ENCODE data around the gene LRP8. TPM values are rescaled to one million over a fixed set of nuclear protein-coding genes. Genes with fewer than 3 reads are reported as not detected.

LRP8 gene
- total RNA-seq (4.5 TPM), polyA plus RNA-seq (1.7 TPM)
- long read RNA-seq, donor 1 = 0 reads
- long read RNA-seq, donor 2 = 0 reads
- long read RNA-seq, donor 3 = 0 reads
- long read RNA-seq, donor 4, full-length matches to known transcripts = 1 of 1 reads
- long read RNA-seq, donor 4, partial matches to known transcripts = 0 of 1 reads
- long read RNA-seq, donor 4, other reads (novel, unspliced or antisense) = 0 of 1 reads
- long read RNA-seq, donor 5 = 0 reads
- long read RNA-seq, donor 6 = 0 reads
- long read RNA-seq, donor 7, partial matches to known transcripts = 0 of 1 reads
- long read RNA-seq, donor 7, other reads (novel, unspliced or antisense) = 0 of 1 reads
- long read RNA-seq, donor 8 = 0 reads
- long read RNA-seq, donor 9, partial matches to known transcripts = 0 of 2 reads
- long read RNA-seq, donor 9, other reads (novel, unspliced or antisense) = 0 of 2 reads
- long read RNA-seq, donor 10 = 0 reads

DNA sequence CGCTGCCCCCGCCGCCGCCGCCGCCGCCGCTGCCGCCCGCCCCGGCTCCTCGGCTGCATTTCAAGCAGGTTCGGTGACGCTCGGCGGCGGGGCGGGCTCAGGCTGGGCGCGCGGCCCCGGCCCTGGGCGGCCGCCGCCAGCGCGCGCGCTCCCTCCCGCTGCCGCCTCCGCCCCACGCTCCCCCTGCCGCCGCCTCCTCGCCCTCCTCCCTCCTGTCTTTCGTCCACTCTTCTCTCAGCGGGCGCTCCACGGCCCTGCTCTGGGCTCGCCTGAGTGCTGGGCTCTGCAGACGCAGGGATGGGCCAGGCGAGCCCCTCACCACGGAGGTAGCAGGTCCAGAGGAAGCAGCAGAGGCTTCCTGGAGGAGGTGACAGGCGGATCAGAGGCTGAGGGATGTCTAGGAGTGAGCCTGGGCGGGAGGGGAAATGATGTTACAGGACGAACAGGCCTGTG, at the start of gene LRP8:
Gene LRP8, minus strand, starts transcription at position 62 of the 453 bp plus-strand sequence. CDS start 158 bp downstream, outside the sequence.
- peak within 1 kb of the TSS; percentile 38 to 48 for H3K27ac ChIP-seq (ENCODE audit: low read depth in 1 of 2, low read length in 1 of 2)
- H3K4me3 ChIP-seq (ENCODE audit: low read length in 2 of 2) = peak within 1 kb of the TSS; percentile 65 to 69
- peaks cover 0 to 13% of the 10 kb centered on the region in 2 donors for H3K27me3 ChIP-seq (ENCODE audit: control insufficient read depth in 2 of 2, insufficient read depth in 1 of 2, low read length in 1 of 2)
- 2% methylated on average over 47 of the region's 47 CpGs for WGBS
- DNase-seq (ENCODE audit: low read depth in 6 of 9, low spot score in 9 of 9) = peak in 7 of 9 donors; percentile 19 to 79 (median 53)
- H3K9me3 ChIP-seq (ENCODE audit: control insufficient read depth in 2 of 2, insufficient read depth in 1 of 2, low read length in 1 of 2) = no peaks in the 10 kb centered on the region
- H3K36me3 ChIP-seq (ENCODE audit: control insufficient read depth in 2 of 2, insufficient read depth in 2 of 2, low read length in 1 of 2) = peaks cover 0 to 14% of the 10 kb centered on the region in 2 donors
- H3K4me1 ChIP-seq (ENCODE audit: control insufficient read depth in 2 of 2, insufficient read depth in 2 of 2, low read length in 2 of 2) = peaks cover 6 to 31% of the 10 kb centered on the region in 2 donors

DNA sequence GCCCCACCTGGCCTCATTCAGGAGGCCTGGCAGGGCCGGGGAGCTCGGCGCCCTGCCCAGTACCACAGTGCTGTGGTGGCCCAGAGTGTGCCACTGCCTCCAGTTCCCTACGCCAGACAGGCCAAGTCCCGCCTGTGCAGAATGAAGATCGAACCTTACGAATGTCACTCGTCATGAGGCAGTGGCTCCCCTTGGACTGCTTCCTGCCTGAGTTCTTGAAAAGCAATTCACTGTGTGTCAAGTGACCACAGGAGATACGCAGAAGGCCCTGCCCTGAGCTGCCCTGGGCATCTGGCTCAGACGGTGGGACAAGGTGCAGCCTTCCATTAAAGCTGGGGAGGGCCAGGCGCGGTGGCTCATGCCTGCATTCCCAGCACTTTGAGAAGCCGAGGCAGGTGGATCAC, 49.6 kb upstream of the LRP8 start:
- no peaks in the 10 kb centered on the region for H3K27me3 ChIP-seq (ENCODE audit: control insufficient read depth in 2 of 2, insufficient read depth in 1 of 2, low read length in 1 of 2)
- no peaks in the 10 kb centered on the region for H3K4me1 ChIP-seq (ENCODE audit: control insufficient read depth in 2 of 2, insufficient read depth in 2 of 2, low read length in 2 of 2)
- no peak overlapping the region for H3K27ac ChIP-seq (ENCODE audit: low read depth in 1 of 2, low read length in 1 of 2)
- no peaks in the 10 kb centered on the region for H3K9me3 ChIP-seq (ENCODE audit: control insufficient read depth in 2 of 2, insufficient read depth in 1 of 2, low read length in 1 of 2)
- H3K36me3 ChIP-seq (ENCODE audit: control insufficient read depth in 2 of 2, insufficient read depth in 2 of 2, low read length in 1 of 2) = no peaks in the 10 kb centered on the region
- DNase-seq (ENCODE audit: low read depth in 6 of 9, low spot score in 9 of 9) = no peak
- no peak overlapping the region for H3K4me3 ChIP-seq (ENCODE audit: low read length in 2 of 2)
- 97% methylated on average over 13 of the region's 13 CpGs for WGBS

DNA sequence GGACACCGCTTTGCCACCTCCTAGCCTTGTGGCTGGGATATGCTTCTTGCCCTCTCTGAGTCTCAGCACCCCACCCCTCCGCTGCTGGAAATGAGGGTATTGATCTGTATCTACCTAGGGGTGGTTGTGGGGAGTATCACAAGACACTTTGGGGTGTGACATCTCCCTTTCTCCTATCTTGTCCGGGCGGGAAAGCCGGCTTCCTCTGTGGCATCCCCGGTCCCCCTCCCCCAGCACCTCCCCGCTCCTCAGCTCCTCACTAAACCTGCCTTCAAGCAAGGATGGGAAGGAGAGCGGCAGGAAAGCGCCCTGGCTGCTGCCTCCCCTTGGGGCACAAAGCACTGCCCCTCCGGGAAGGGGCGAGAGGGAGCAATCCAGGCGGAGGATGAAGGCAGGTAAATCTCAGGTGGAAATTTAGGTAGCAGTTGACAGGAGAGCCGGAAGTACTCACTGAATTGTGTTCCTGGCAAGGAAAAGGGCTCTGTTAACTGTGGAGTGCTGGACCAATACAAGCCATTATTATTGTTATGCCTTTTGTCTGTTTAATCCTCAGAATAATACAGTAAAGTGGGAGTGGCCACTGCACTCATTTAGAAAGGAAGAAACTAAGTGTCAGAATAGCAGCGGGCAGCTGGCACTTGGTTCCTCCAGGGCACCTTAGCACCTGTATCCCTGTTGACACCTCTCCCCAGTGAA, 49.0 kb upstream of the LRP8 start:
- Histone ChIP-seq H3K4me3 (ENCODE audit: low read length in 2 of 2) (no peak overlapping the region), H3K27ac (ENCODE audit: low read depth in 1 of 2, low read length in 1 of 2) (no peak overlapping the region), H3K4me1 (ENCODE audit: control insufficient read depth in 2 of 2, insufficient read depth in 2 of 2, low read length in 2 of 2) (no peaks in the 10 kb centered on the region), H3K9me3 (ENCODE audit: control insufficient read depth in 2 of 2, insufficient read depth in 1 of 2, low read length in 1 of 2) (no peaks in the 10 kb centered on the region), H3K36me3 (ENCODE audit: control insufficient read depth in 2 of 2, insufficient read depth in 2 of 2, low read length in 1 of 2) (no peaks in the 10 kb centered on the region), H3K27me3 (ENCODE audit: control insufficient read depth in 2 of 2, insufficient read depth in 1 of 2, low read length in 1 of 2) (no peaks in the 10 kb centered on the region)
- 95% methylated on average over 14 of the region's 14 CpGs for WGBS
- DNase-seq (ENCODE audit: low read depth in 6 of 9, low spot score in 9 of 9) = no peak

DNA sequence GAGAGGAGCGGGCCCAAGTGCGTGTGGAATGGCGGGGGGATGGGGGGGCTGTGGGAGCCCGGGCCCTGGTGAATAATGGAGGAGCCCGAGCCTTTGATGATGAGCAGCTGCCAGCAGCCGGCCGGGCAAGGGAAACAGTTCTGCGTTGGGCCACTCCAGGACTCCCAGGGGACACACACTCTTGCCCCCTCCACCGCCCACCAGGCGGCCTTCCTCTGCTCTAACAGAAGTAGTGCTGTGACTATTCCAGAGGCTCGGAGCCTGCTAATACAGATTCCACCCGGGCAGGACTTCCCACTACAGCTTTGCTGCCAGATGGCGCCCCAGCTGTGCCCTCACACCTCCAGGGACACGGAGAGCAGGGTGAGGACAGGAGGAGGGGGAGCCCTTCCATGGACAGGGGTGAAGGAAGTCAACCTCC, 48.2 kb upstream of the LRP8 start:
- H3K4me3 ChIP-seq (ENCODE audit: low read length in 2 of 2) = no peak overlapping the region
- H3K36me3 ChIP-seq (ENCODE audit: control insufficient read depth in 2 of 2, insufficient read depth in 2 of 2, low read length in 1 of 2) = no peaks in the 10 kb centered on the region
- H3K27ac ChIP-seq (ENCODE audit: low read depth in 1 of 2, low read length in 1 of 2) = no peak overlapping the region
- no peaks in the 10 kb centered on the region for H3K4me1 ChIP-seq (ENCODE audit: control insufficient read depth in 2 of 2, insufficient read depth in 2 of 2, low read length in 2 of 2)
- WGBS = 91% methylated on average over 14 of the region's 14 CpGs
- no peaks in the 10 kb centered on the region for H3K9me3 ChIP-seq (ENCODE audit: control insufficient read depth in 2 of 2, insufficient read depth in 1 of 2, low read length in 1 of 2)
- H3K27me3 ChIP-seq (ENCODE audit: control insufficient read depth in 2 of 2, insufficient read depth in 1 of 2, low read length in 1 of 2) = no peaks in the 10 kb centered on the region
- no peak for DNase-seq (ENCODE audit: low read depth in 6 of 9, low spot score in 9 of 9)

DNA sequence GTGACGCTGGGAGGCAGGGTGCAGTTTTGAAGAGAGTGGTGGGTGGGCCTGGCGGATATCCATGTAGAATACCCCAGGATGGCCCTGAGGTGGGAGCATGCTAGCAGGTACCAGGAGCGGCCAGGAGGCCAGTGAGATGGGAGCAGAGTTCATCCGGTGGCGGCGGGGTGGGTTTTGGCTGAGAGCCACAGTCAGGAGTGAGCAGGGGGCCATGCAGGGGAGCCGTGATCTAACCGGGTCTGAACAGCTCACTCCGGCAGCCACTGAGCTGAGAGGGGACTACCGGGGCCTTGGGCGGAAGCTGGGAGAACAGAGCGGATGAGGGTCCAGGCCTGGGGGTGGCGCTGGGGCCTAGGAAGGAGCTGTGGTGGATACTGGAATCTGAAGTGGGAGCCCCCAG, 47.6 kb upstream of the LRP8 start:
- H3K4me3 ChIP-seq (ENCODE audit: low read length in 2 of 2) = no peak overlapping the region
- no peak overlapping the region for H3K27ac ChIP-seq (ENCODE audit: low read depth in 1 of 2, low read length in 1 of 2)
- H3K4me1 ChIP-seq (ENCODE audit: control insufficient read depth in 2 of 2, insufficient read depth in 2 of 2, low read length in 2 of 2) = no peaks in the 10 kb centered on the region
- no peak for DNase-seq (ENCODE audit: low read depth in 6 of 9, low spot score in 9 of 9)
- H3K9me3 ChIP-seq (ENCODE audit: control insufficient read depth in 2 of 2, insufficient read depth in 1 of 2, low read length in 1 of 2) = no peaks in the 10 kb centered on the region
- WGBS = 92% methylated on average over 13 of the region's 13 CpGs
- H3K36me3 ChIP-seq (ENCODE audit: control insufficient read depth in 2 of 2, insufficient read depth in 2 of 2, low read length in 1 of 2) = no peaks in the 10 kb centered on the region
- H3K27me3 ChIP-seq (ENCODE audit: control insufficient read depth in 2 of 2, insufficient read depth in 1 of 2, low read length in 1 of 2) = no peaks in the 10 kb centered on the region

DNA sequence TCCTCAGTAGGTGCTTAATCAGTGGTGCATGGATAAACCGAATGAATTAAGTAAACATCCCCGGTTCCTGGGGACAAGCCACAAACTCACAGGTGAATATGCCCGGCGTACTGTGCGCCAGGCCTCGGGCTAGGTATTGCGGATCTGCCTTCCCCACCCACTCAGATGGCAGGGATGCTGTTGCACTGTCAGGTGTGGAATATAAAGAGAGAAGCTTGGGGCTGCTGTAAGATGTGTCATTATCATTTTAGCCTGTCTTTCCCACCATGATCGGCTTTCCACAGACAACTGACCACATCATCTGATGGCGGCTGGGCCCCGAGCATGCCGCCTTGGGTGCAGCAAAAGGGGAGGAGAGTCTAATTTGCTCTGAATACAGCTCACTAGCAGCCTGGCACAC, 45.4 kb upstream of the LRP8 start:
- no peak overlapping the region for H3K4me3 ChIP-seq (ENCODE audit: low read length in 2 of 2)
- 98% methylated on average over 11 of the region's 11 CpGs for WGBS
- H3K27ac ChIP-seq (ENCODE audit: low read depth in 1 of 2, low read length in 1 of 2) = no peak overlapping the region
- no peaks in the 10 kb centered on the region for H3K27me3 ChIP-seq (ENCODE audit: control insufficient read depth in 2 of 2, insufficient read depth in 1 of 2, low read length in 1 of 2)
- no peak for DNase-seq (ENCODE audit: low read depth in 6 of 9, low spot score in 9 of 9)
- H3K9me3 ChIP-seq (ENCODE audit: control insufficient read depth in 2 of 2, insufficient read depth in 1 of 2, low read length in 1 of 2) = peaks cover 0 to 3% of the 10 kb centered on the region in 2 donors
- peaks cover 0 to 15% of the 10 kb centered on the region in 2 donors for H3K4me1 ChIP-seq (ENCODE audit: control insufficient read depth in 2 of 2, insufficient read depth in 2 of 2, low read length in 2 of 2)
- no peaks in the 10 kb centered on the region for H3K36me3 ChIP-seq (ENCODE audit: control insufficient read depth in 2 of 2, insufficient read depth in 2 of 2, low read length in 1 of 2)

DNA sequence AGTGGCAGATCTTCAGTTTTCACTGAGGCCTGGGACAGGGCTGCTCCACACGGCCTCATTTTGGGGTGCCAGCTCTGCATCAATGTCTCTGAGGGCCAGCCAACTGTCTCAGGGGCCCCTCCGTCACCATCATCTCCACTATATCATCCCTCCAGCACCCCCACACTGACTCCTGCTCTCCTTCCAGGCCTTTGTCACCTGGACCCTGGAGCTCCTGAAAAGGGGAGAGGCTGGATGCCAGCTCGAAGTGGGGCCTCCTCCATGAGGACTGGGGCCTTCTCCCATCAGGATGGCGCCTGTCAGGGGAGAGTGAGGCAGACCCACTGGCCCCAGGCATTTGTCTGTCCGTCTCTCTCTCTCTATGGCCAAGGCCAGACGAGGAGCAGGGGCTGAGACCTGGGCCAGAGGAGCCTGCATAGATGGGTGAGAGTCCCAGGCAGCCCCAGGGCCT, 44.7 kb upstream of the LRP8 start:
- H3K4me1 ChIP-seq (ENCODE audit: control insufficient read depth in 2 of 2, insufficient read depth in 2 of 2, low read length in 2 of 2) = peaks cover 4 to 22% of the 10 kb centered on the region in 2 donors
- no peak for DNase-seq (ENCODE audit: low read depth in 6 of 9, low spot score in 9 of 9)
- no peak overlapping the region for H3K4me3 ChIP-seq (ENCODE audit: low read length in 2 of 2)
- 95% methylated on average over 6 of the region's 6 CpGs for WGBS
- H3K36me3 ChIP-seq (ENCODE audit: control insufficient read depth in 2 of 2, insufficient read depth in 2 of 2, low read length in 1 of 2) = no peaks in the 10 kb centered on the region
- no peaks in the 10 kb centered on the region for H3K27me3 ChIP-seq (ENCODE audit: control insufficient read depth in 2 of 2, insufficient read depth in 1 of 2, low read length in 1 of 2)
- peaks cover 0 to 3% of the 10 kb centered on the region in 2 donors for H3K9me3 ChIP-seq (ENCODE audit: control insufficient read depth in 2 of 2, insufficient read depth in 1 of 2, low read length in 1 of 2)
- no peak overlapping the region for H3K27ac ChIP-seq (ENCODE audit: low read depth in 1 of 2, low read length in 1 of 2)

DNA sequence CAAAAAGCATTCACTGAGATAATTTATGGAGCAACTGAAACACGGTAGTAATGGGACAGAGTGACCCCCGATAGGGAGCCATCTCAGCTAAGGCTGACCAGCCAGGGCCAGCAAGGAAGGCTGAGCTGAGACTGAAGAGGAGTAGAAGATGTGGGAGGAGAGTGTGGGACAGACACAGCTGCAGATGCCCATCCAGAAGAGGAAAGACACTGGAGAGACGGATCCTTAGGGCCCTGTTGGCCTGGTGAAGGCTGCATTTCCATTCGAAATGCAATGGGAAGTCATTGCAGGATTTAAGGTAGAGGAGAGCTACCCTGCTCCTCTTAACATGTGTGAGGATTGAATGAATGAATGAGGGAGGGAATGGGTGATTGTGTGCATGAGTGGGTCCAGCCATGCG, 44.0 kb upstream of the LRP8 start:
- Histone ChIP-seq H3K9me3 (ENCODE audit: control insufficient read depth in 2 of 2, insufficient read depth in 1 of 2, low read length in 1 of 2) (peaks cover 0 to 3% of the 10 kb centered on the region in 2 donors), H3K4me3 (ENCODE audit: low read length in 2 of 2) (no peak overlapping the region), H3K27me3 (ENCODE audit: control insufficient read depth in 2 of 2, insufficient read depth in 1 of 2, low read length in 1 of 2) (no peaks in the 10 kb centered on the region), H3K36me3 (ENCODE audit: control insufficient read depth in 2 of 2, insufficient read depth in 2 of 2, low read length in 1 of 2) (no peaks in the 10 kb centered on the region), H3K27ac (ENCODE audit: low read depth in 1 of 2, low read length in 1 of 2) (no peak overlapping the region), H3K4me1 (ENCODE audit: control insufficient read depth in 2 of 2, insufficient read depth in 2 of 2, low read length in 2 of 2) (peaks cover 6 to 29% of the 10 kb centered on the region in 2 donors)
- no peak for DNase-seq (ENCODE audit: low read depth in 6 of 9, low spot score in 9 of 9)
- WGBS = 97% methylated on average over 5 of the region's 5 CpGs

DNA sequence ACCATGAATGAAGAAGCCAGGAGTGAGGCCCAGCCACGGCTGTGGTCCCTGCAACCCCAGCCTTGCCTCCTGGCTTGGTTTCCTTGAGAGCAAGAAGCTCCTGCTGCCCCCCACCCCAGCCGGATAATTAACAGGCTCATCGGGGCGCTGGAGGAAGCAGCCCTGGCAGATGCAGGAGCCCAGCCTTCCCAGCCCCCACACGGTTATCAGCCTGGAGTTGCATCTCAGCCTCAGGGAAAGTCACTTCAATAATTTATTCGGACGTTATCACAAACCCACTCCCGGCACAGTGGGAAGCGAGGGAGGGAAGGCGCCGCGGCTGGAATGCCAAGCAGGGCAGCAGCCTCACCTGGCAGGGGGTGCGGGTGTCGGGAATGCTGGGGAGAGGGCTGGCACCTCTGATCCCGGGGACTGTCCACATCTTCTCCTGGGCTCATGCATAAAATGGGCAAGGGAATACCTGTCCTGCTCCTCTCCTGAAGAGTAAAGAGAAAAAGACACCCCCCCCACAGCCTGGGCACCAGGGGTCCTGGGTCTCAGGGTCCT, 43.3 kb upstream of the LRP8 start:
- WGBS = 88% methylated on average over 15 of the region's 15 CpGs
- Histone ChIP-seq H3K4me3 (ENCODE audit: low read length in 2 of 2) (no peak overlapping the region), H3K36me3 (ENCODE audit: control insufficient read depth in 2 of 2, insufficient read depth in 2 of 2, low read length in 1 of 2) (no peaks in the 10 kb centered on the region)

More for the DNA sequence above, 43.3 kb upstream of the LRP8 start:
- Histone ChIP-seq H3K27ac (ENCODE audit: low read depth in 1 of 2, low read length in 1 of 2) (no peak overlapping the region), H3K9me3 (ENCODE audit: control insufficient read depth in 2 of 2, insufficient read depth in 1 of 2, low read length in 1 of 2) (peaks cover 0 to 3% of the 10 kb centered on the region in 2 donors), H3K27me3 (ENCODE audit: control insufficient read depth in 2 of 2, insufficient read depth in 1 of 2, low read length in 1 of 2) (no peaks in the 10 kb centered on the region), H3K4me1 (ENCODE audit: control insufficient read depth in 2 of 2, insufficient read depth in 2 of 2, low read length in 2 of 2) (peaks cover 6 to 33% of the 10 kb centered on the region in 2 donors)
- no peak for DNase-seq (ENCODE audit: low read depth in 6 of 9, low spot score in 9 of 9)
